Naive B cell (primary cell): ENCODE results near the gene ASGR1. TPM values are rescaled to one million over a fixed set of nuclear protein-coding genes. Genes with fewer than 3 reads are reported as not detected.
"Not testable (repeated sequence)": the region's sequence is repeated elsewhere in the genome, so short reads cannot be mapped to it uniquely, and the experiment has no call there.

Experiments
- ATAC-seq, 2 donors: fragments of 150-1000 bp; cut with Tn5 transposase; 2 replicates each; pipeline ENCODE4 v1.10.0; 2021; ENCODE audit warnings: low read depth in 2 of 2, mild to moderate bottlenecking in 2 of 2, moderate library complexity in 2 of 2
- DNase-seq: peaks from one replicate; pipeline ENCODE4 v3.0.0; 2022
- H3K27ac Mint-ChIP-seq, 6 donors: one replicate each; pipeline ENCODE4 v1.8.0; 2020 to 2022; ENCODE audit warnings: mild to moderate bottlenecking in 6 of 6, mixed read lengths in 6 of 6, moderate library complexity in 5 of 6, inconsistent platforms in 2 of 6
- H3K27me3 Mint-ChIP-seq, 3 donors: one replicate each; pipeline ENCODE4 v1.8.0; 2021 to 2022; ENCODE audit warnings: mixed read lengths in 3 of 3, mild to moderate bottlenecking in 1 of 3
- H3K36me3 Mint-ChIP-seq, 2 donors: one replicate each; pipeline ENCODE4 v1.8.0; 2020 to 2022; ENCODE audit warnings: mixed read lengths in 2 of 2, inconsistent platforms in 1 of 2, mild to moderate bottlenecking in 1 of 2
- H3K4me1 Mint-ChIP-seq, 3 donors: one replicate each; pipeline ENCODE4 v1.8.0; 2020 to 2022; ENCODE audit warnings: mixed read lengths in 3 of 3, inconsistent platforms in 1 of 3, mild to moderate bottlenecking in 1 of 3, moderate library complexity in 1 of 3
- H3K4me3 Mint-ChIP-seq, 8 donors: one replicate each; pipeline ENCODE4 v1.8.0; 2020 to 2022; ENCODE audit warnings: mild to moderate bottlenecking in 8 of 8, mixed read lengths in 8 of 8, moderate library complexity in 8 of 8, inconsistent platforms in 2 of 8
- H3K9me3 Mint-ChIP-seq, 7 donors: one replicate each; pipeline ENCODE4 v1.8.0; 2020 to 2022; ENCODE audit warnings: mixed read lengths in 7 of 7, mild to moderate bottlenecking in 5 of 7, inconsistent platforms in 2 of 7, moderate library complexity in 1 of 7
- polyA plus RNA-seq, 6 donors: library from polyadenylated mRNA; unstranded; fragments of 300-500 nt; fragmentation: Illumina TruSeq; gene quantifications; one replicate each; pipeline ENCODE4 v1.2.3, GENCODE V29; 2021; ENCODE audit warnings: low read depth in 6 of 6

Gene ASGR1
- polyA plus RNA-seq, 6 donors from 2014 or later: 0.19 TPM; not detected in 5

GRCh38 chr17:7130621-7131422, 48.3 kb downstream of the ASGR1 start:
- ATAC-seq: peak in 1 of 2 donors; percentile 10

GRCh38 chr17:7129311-7129710, 49.9 kb downstream of the ASGR1 start:
- H3K4me1 Mint-ChIP-seq: peaks cover 30 to 40% (median 35%) of the 10 kb centered on the region in 3 donors
- peak overlapping the region in 3 of 8 donors; percentile 28 to 79 (median 57) for H3K4me3 Mint-ChIP-seq
- H3K9me3 Mint-ChIP-seq: no peaks in the 10 kb centered on the region
- no peak for ATAC-seq
- H3K27me3 Mint-ChIP-seq: peaks cover 0 to 11% (median 0%) of the 10 kb centered on the region in 3 donors
- peak overlapping the region in 3 of 6 donors; percentile 59 to 83 (median 82) for H3K27ac Mint-ChIP-seq
- no peaks in the 10 kb centered on the region for H3K36me3 Mint-ChIP-seq
- no peak for DNase-seq

More at GRCh38 chr17:7130621-7131422, 48.3 kb downstream of the ASGR1 start:
- Mint-ChIP-seq H3K4me3 (peak overlapping the region; percentile 0 to 83 (median 40)), H3K27me3 (peaks cover 0 to 11% (median 0%) of the 10 kb centered on the region in 3 donors), H3K9me3 (no peaks in the 10 kb centered on the region), H3K27ac (peak overlapping the region; percentile 94 to 100 (median 98)), H3K36me3 (no peaks in the 10 kb centered on the region), H3K4me1 (peaks cover 30 to 43% (median 35%) of the 10 kb centered on the region in 3 donors)
- peak; percentile 66 for DNase-seq

GRCh38 chr17:7128160-7128559, 51.0 kb downstream of the ASGR1 start:
- no peak for ATAC-seq
- no peak for DNase-seq
- Mint-ChIP-seq H3K9me3 (no peaks in the 10 kb centered on the region), H3K27me3 (peaks cover 3 to 12% (median 5%) of the 10 kb centered on the region in 3 donors), H3K36me3 (no peaks in the 10 kb centered on the region), H3K4me1 (peaks cover 25 to 38% (median 33%) of the 10 kb centered on the region in 3 donors), H3K4me3 (no peak overlapping the region), H3K27ac (peak overlapping the region in 2 of 6 donors; percentile 16 to 83)

GRCh38 chr17:7127501-7127900, 51.7 kb downstream of the ASGR1 start:
- Mint-ChIP-seq H3K27me3 (peaks cover 5 to 16% (median 10%) of the 10 kb centered on the region in 3 donors), H3K4me1 (peaks cover 20 to 34% (median 29%) of the 10 kb centered on the region in 3 donors)
- not testable (repeated sequence) for H3K4me3 Mint-ChIP-seq, ATAC-seq, DNase-seq, H3K36me3 Mint-ChIP-seq, H3K27ac Mint-ChIP-seq, H3K9me3 Mint-ChIP-seq

- not testable (repeated sequence) for H3K27ac Mint-ChIP-seq, H3K9me3 Mint-ChIP-seq, DNase-seq, H3K36me3 Mint-ChIP-seq, H3K4me3 Mint-ChIP-seq, ATAC-seq
- Mint-ChIP-seq H3K4me1 (peaks cover 14 to 31% (median 22%) of the 10 kb centered on the region in 3 donors), H3K27me3 (peaks cover 5 to 16% (median 10%) of the 10 kb centered on the region in 3 donors)
Observed at GRCh38 chr17:7126386-7126785, 52.8 kb downstream of the ASGR1 start.

GRCh38 chr17:7124923-7125322, 54.2 kb downstream of the ASGR1 start:
- DNase-seq (no peak), ATAC-seq (no peak)
- Mint-ChIP-seq H3K27ac (peak overlapping the region in 2 of 6 donors; percentile 72 to 90), H3K27me3 (peaks cover 5 to 21% (median 10%) of the 10 kb centered on the region in 3 donors), H3K36me3 (no peaks in the 10 kb centered on the region), H3K4me3 (no peak overlapping the region), H3K9me3 (no peaks in the 10 kb centered on the region), H3K4me1 (peaks cover 8 to 27% (median 21%) of the 10 kb centered on the region in 3 donors)

GRCh38 chr17:7123844-7124243, 55.3 kb downstream of the ASGR1 start:
- no peak overlapping the region for H3K4me3 Mint-ChIP-seq
- ATAC-seq (no peak), DNase-seq (no peak)
- peaks cover 5 to 27% (median 22%) of the 10 kb centered on the region in 3 donors for H3K4me1 Mint-ChIP-seq
- peaks cover 5 to 29% (median 10%) of the 10 kb centered on the region in 3 donors for H3K27me3 Mint-ChIP-seq
- no peak overlapping the region for H3K27ac Mint-ChIP-seq
- H3K36me3 Mint-ChIP-seq: no peaks in the 10 kb centered on the region
- H3K9me3 Mint-ChIP-seq: no peaks in the 10 kb centered on the region

Other genes starting within 250 kb of the ASGR1 start
- 1 to 10 TPM in 3 of 6 donors, under 1 TPM in 2, not detected in 1; 0.27 to 2.5 (median 1.4) TPM for gene ALOX12, start 183.3 kb downstream of the ASGR1 start, polyA plus RNA-seq
- gene RNASEK, start 166.7 kb downstream of the ASGR1 start, polyA plus RNA-seq: 100 to 1,000 TPM; 678 to 895 (median 858) TPM
- gene BCL6B, start 156.3 kb downstream of the ASGR1 start, polyA plus RNA-seq: under 1 TPM in 3 of 6 donors, not detected in 3; 0.21 to 0.36 (median 0.29) TPM
- gene SLC16A13, start 143.4 kb downstream of the ASGR1 start, polyA plus RNA-seq: 1 to 10 TPM in 5 of 6 donors, under 1 TPM in 1; 0.66 to 3.0 (median 2.4) TPM
- 1 to 10 TPM in 5 of 6 donors, not detected in 1; 1.8 to 3.6 (median 2.3) TPM for gene SLC16A11, start 135.3 kb downstream of the ASGR1 start, polyA plus RNA-seq
- gene CLEC10A, start 99.1 kb downstream of the ASGR1 start, polyA plus RNA-seq: under 1 TPM in 1 of 6 donors, not detected in 5; 0.82 TPM
- gene ASGR2, start 64.5 kb downstream of the ASGR1 start, polyA plus RNA-seq: not detected
- gene DLG4, start 40.5 kb upstream of the ASGR1 start, polyA plus RNA-seq: under 1 TPM in 5 of 6 donors, not detected in 1; 0.06 to 0.29 (median 0.22) TPM
- gene ACADVL, start 40.6 kb upstream of the ASGR1 start, polyA plus RNA-seq: 100 to 1,000 TPM in 1 of 6 donors, 10 to 100 TPM in 5; 63.9 to 102 (median 75.0) TPM
- gene DVL2, start 55.1 kb upstream of the ASGR1 start, polyA plus RNA-seq: 10 to 100 TPM; 23.4 to 33.1 (median 25.5) TPM
- gene PHF23, start 60.1 kb upstream of the ASGR1 start, polyA plus RNA-seq: 10 to 100 TPM; 11.9 to 24.2 (median 20.5) TPM
- 1,000 to 10,000 TPM in 4 of 6 donors, 100 to 1,000 TPM in 2; 833 to 1,381 (median 1,181) TPM for gene GABARAP, start 63.1 kb upstream of the ASGR1 start, polyA plus RNA-seq
- gene CTDNEP1, start 72.4 kb upstream of the ASGR1 start, polyA plus RNA-seq: 10 to 100 TPM; 44.6 to 90.2 (median 53.0) TPM
- 10 to 100 TPM; 54.2 to 94.8 (median 80.6) TPM for gene ELP5, start 72.8 kb upstream of the ASGR1 start, polyA plus RNA-seq
- gene CLDN7, start 83.1 kb upstream of the ASGR1 start, polyA plus RNA-seq: 1 to 10 TPM in 5 of 6 donors, not detected in 1; 2.9 to 6.9 (median 4.8) TPM
- not detected for gene SLC2A4, start 102.3 kb upstream of the ASGR1 start, polyA plus RNA-seq
- not detected for gene YBX2, start 115.3 kb upstream of the ASGR1 start, polyA plus RNA-seq
- gene EIF5A, start 128.3 kb upstream of the ASGR1 start, polyA plus RNA-seq: 100 to 1,000 TPM; 195 to 802 (median 516) TPM
- gene GPS2, start 136.0 kb upstream of the ASGR1 start, polyA plus RNA-seq: 100 to 1,000 TPM; 103 to 131 (median 107) TPM
- 1 to 10 TPM in 5 of 6 donors, not detected in 1; 1.2 to 2.7 (median 1.9) TPM for gene NEURL4, start 150.0 kb upstream of the ASGR1 start, polyA plus RNA-seq
- gene ACAP1, start 157.2 kb upstream of the ASGR1 start, polyA plus RNA-seq: 100 to 1,000 TPM; 117 to 177 (median 155) TPM
- gene KCTD11, start 172.8 kb upstream of the ASGR1 start, polyA plus RNA-seq: 10 to 100 TPM in 2 of 6 donors, 1 to 10 TPM in 4; 3.3 to 13.2 (median 8.3) TPM
- gene TMEM95, start 175.8 kb upstream of the ASGR1 start, polyA plus RNA-seq: not detected
- gene TNK1, start 201.7 kb upstream of the ASGR1 start, polyA plus RNA-seq: 1 to 10 TPM; 1.2 to 4.2 (median 2.5) TPM
- gene PLSCR3, start 215.2 kb upstream of the ASGR1 start, polyA plus RNA-seq: 10 to 100 TPM; 43.1 to 73.4 (median 59.1) TPM
- 10 to 100 TPM; 73.4 to 90.2 (median 81.3) TPM for gene TMEM256, start 224.7 kb upstream of the ASGR1 start, polyA plus RNA-seq
- gene NLGN2, start 228.5 kb upstream of the ASGR1 start, polyA plus RNA-seq: not detected
- gene SPEM1, start 241.0 kb upstream of the ASGR1 start, polyA plus RNA-seq: not detected
- gene SPEM2, start 246.2 kb upstream of the ASGR1 start, polyA plus RNA-seq: not detected
- not detected for gene SPEM3, start 249.5 kb upstream of the ASGR1 start, polyA plus RNA-seq